H1 (cell line): ENCODE data around the gene FAM120B. TPM values are rescaled to one million over a fixed set of nuclear protein-coding genes. Genes with fewer than 3 reads are reported as not detected.

Experiments used
- polyA plus RNA-seq, 7 experiments: library from polyadenylated mRNA; depleted of rRNA in 3 of 7; stranded (reverse) in 5 of 7; unstranded in 2 of 7; fragments of >200 nt in 5 of 7; fragments of 200-250 nt in 2 of 7; gene quantifications; 1 replicate in 5 of 7; 2 replicates in 1 of 7; 4 replicates in 1 of 7; pipeline versions ENCODE4 v1.2.1 to v1.2.3, GENCODE V29; 2011 to 2013; ENCODE audit warnings: missing spikeins in 2 of 7, mixed read lengths in 2 of 7
- total RNA-seq: library from RNA; stranded (reverse); fragmentation: NEBNext Ultra II Directional; extraction: Animal tissue kit (Norgen Biotek cat#: 25700); gene quantifications from 2 replicates; pipeline ENCODE4 v1.2.1, GENCODE V29; 2021
- TF ChIP-seq, protein P1 (sequence below): IDR thresholded peaks from 2 replicates; pipeline ENCODE4 v1.6.1; 2012; ENCODE audit warnings: inconsistent platforms

Gene FAM120B
- total and polyA plus RNA-seq, 2 of the 8 experiments (the other 6 are each of a cell fraction or from before 2014, with no cell fraction given) = 5.1 to 12.5 TPM

DNA sequence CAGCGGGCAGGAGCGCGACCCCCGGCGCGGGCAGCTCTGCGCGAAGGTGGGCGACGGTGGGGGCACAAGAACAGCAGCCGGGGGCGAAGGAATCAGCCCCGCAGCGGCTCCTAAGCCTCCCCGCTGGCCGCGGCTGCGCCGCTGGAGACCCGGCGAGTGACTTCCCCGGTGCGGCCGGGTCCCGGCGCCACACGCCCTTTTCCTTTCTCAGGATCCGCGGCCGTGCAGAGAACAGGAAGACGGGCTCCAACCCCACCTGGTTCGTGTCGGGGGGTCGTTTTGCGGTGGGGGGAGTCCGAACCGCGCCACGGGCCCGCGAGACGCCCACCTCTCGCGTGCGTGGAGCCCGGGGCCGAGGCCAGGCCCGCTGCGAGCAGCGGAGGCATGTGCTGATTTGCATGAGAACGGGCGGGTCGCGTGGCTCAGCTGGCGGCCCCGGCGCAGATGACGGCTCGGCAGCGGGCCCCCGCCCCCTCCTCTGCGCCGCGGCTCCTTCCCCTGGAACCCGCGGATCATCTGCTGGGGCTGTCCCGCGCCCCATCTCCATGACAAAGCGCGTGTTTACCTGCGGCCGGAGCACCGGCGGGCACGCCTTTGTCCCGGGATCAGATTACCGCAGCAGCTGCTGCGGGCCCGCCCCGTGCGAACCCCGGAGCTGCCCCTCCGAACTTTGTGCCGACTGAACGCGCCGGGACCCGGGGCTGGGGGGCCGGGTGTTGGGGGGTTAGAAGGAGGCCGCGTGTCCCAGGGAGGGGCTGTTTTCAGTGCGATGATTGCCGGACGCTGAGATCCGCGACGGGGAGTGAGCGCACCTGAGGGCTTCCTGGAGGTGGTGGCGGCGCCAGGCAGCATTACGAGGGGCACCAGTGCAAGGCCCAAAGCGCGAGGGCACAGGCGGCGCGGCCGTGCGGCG lies 10.8 kb upstream of the FAM120B start (continued):
- TF ChIP-seq, protein P1, sequence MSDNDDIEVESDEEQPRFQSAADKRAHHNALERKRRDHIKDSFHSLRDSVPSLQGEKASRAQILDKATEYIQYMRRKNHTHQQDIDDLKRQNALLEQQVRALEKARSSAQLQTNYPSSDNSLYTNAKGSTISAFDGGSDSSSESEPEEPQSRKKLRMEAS = peak; percentile 96
